ENCODE results near the gene DKC1.

DKC1 gene

DNA sequence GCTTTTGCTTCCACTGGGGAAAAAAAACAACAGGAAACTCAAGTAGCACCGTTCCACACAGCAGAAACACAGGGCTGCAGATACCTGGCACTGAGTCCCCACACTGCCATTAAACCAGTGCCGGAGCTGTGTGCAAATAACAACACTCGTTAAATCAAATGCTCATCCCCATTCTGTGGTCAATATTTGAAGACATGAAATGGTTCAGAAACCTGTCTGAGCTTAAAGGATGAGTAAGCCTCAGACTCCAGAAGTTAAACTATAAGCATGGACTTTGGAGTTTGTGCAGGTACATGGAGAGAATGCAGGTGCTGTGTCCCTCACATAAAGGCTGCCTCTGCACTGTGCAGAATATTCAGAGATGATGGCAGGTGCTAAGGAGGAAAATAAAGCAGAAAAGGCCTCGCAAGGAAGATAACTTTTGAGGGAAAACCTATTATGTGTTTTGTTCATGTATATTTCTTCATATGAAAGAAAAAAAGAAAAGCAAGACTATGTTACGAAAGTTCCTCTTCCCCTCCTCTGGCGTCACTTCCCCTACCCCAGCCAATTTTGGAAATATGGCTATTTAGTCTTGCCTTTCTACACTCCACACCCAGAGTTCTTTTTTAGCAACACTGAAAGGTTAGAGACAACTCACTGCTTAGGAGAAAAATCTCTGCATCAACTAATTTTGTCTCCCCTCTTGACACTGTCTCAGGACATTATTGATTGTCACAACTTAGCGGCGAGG lies 38.0 kb downstream of the DKC1 start:
- no peak for DNase-seq (ENCODE audit: low read depth)
- no peak for TF ChIP-seq CTCF (conservative IDR thresholded peaks at IDR 0.05; ENCODE audit: low read length)
- no peak overlapping the region for H3K4me3 ChIP-seq (ENCODE audit: low read length)

GRCh38 chrX:154802947-154803346 lies 40.3 kb downstream of the DKC1 start:
- no peak for TF ChIP-seq CTCF (conservative IDR thresholded peaks at IDR 0.05; ENCODE audit: low read length)
- no peak overlapping the region for H3K4me3 ChIP-seq (ENCODE audit: low read length)
- no peak for DNase-seq (ENCODE audit: low read depth)

- H3K4me3 ChIP-seq (ENCODE audit: low read length) = peak overlapping the region; percentile 72
- DNase-seq (ENCODE audit: low read depth) = no peak
- no peak for TF ChIP-seq CTCF (conservative IDR thresholded peaks at IDR 0.05; ENCODE audit: low read length)
Measured at GRCh38 chrX:154804261-154804956, 41.7 kb downstream of the DKC1 start.

GRCh38 chrX:154804957-154805695 lies 42.5 kb downstream of the DKC1 start, which contains the start of gene MPP1:
TSS of gene MPP1 (minus strand) at chrX:154805485. CDS start at chrX:154805373, 112 bp downstream.
- no peak for TF ChIP-seq CTCF (conservative IDR thresholded peaks at IDR 0.05; ENCODE audit: low read length)
- peak within 1 kb of the TSS; percentile 72 for H3K4me3 ChIP-seq (ENCODE audit: low read length)
- DNase-seq (ENCODE audit: low read depth) = peak; percentile 60

- TF ChIP-seq CTCF (conservative IDR thresholded peaks at IDR 0.05; ENCODE audit: low read length) = no peak
- DNase-seq (ENCODE audit: low read depth) = peak; percentile 55
Measured at GRCh38 chrX:154805696-154806091, 43.0 kb downstream of the DKC1 start.

DNA sequence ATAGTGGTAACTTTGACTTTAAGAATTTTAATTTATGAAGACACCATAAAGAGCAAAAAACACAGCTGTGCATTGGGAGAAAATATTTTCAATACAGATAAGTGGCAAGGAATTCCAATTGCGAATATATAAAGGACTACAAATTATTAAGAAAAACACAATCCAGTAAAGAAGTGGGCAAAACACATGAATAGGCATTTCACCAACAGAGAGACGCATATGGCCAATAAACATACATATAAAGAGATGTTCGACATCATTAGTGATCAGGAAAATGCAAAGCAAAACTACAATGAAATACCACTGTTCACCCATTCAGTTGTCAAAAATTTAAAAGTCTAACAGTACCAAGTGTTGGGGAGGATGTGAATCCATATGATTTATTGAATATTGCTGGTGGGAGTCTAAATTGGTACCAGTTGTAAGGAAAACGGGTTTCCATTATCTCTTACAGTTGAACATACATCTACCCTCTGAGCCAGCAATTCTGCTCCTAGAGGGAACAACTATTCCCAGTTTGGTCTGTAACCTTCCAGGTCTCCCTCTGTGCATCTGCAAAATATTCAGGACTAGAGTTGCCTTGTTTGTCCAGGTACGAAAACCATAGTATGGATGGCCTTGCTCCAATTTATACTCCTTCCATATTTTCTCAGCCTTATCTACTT lies 44.3 kb downstream of the DKC1 start:
- no peak overlapping the region for H3K4me3 ChIP-seq (ENCODE audit: low read length)
- no peak for DNase-seq (ENCODE audit: low read depth)
- no peak for TF ChIP-seq CTCF (conservative IDR thresholded peaks at IDR 0.05; ENCODE audit: low read length)

More at GRCh38 chrX:154805696-154806091, 43.0 kb downstream of the DKC1 start:
- peak overlapping the region; percentile 60 for H3K4me3 ChIP-seq (ENCODE audit: low read length)
